Activated gamma-delta T cell treated with Interleukin-2 at 50 U/mL for 16 hours (primary cell): Measurements from ENCODE around the gene MTG1.
"Not testable (repeated sequence)": the region's sequence is repeated elsewhere in the genome, so short reads cannot be mapped to it uniquely, and the experiment has no call there.

Experiments
- DNase-seq: peaks from one replicate; pipeline ENCODE4 v3.0.0-alpha.2; 2020

The MTG1 gene

DNA sequence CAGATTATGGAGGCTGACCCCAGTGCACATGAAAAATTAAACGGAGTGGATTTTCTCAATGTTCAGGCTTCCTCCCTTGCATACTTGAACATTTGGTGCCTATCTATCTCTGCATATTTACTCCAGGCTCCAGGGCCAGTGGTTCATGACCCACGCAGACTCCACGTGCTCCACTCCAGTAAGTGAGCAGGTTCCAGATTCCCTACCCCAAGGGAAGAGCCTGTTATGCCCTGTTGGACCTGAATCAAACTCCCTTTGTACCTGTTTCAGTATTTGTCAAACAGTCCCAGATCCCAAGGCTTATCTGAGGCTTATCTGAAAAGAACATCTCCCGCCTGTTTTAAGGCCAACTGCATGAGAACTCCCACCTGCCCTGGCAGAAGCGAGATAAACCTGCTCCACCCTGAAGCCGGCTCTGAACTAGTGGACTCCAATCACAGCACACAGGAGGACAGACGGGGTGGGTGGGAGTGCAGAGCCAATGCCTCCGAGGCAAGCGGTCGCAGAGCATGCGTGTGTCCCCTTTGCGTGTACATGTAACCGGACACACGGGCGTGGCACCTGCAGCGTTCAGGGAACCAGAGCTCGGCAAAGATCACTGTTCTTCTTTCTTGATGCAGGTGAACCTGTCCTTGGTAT, 33.9 kb upstream of the MTG1 start:
- no peak for DNase-seq

DNA sequence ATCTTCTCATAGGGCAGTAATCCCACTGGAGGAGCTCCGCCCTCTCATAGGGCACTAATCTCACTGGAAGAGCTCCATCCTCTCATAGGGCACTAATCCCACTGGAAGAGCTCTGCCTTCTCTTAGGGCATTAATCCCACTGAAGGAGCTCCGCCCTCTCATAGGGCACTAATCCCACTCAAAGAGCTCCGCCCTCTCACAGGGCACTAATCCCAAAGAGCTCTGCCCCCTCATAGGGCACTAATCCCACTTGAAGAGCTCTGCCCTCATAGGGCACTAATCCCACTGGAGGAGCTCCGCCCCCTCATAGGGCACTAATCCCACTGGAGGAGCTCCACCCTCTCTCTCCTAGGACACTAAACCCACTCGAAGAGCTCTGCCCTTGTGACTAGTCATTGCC, 32.7 kb upstream of the MTG1 start:
- DNase-seq: no peak

- no peak for DNase-seq
These were observed 32.0 kb upstream of the MTG1 start for GRCh38 chr10:133361773-133362441.

DNA sequence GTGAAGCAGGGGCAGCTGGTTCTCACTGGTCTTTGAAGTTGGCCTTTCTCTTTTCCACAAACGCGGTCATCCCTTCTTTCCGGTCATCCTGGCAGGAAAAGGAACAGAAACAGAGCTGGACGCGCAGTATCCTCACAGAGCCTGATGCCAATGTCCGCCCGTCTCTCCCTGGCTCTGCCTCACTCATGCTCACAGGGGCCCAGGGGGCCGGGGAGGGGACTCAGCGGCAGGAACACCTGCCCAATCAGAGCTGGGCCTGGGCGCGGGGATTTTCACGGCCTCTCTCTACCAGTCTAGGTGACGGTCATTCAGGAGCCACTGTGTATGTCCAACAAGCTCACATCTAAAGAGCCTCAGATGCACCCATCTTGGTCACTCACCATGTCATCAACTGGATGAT, 31.1 kb upstream of the MTG1 start:
- no peak for DNase-seq

- no peak for DNase-seq
These were observed 29.1 kb upstream of the MTG1 start for GRCh38 chr10:133364645-133365431.

DNA sequence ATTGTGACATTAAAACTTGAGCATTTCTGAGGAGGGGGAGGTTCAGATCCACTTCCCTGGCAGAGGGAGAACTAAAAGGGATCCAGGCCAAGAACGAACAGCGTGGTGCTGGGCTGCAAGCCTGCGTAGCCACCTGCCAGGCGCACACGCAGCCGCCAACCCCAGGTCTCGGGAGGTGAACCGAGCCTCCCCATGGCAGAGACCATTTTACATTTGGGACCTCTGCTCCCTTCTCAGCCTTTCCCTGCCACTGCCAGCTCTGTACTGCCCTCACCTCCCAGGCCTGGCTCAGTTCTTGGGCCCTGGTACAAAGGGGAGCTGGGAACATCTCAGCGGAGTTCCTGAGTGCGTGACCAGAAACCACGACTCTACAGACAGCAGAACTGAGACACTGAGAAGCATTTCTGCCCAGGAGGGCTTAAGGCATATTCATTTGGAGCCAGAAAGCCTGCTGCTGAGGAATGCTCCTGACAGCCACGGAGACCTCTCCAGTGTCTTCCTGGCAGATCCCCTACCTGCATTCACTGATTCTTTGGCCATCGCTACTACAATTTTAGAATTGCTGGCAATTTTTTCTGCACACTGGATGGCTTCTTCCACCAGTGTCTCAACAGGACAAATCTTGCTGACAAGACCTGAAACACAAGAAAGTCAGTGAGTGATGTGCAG, 28.4 kb upstream of the MTG1 start:
- DNase-seq: no peak

- DNase-seq: no peak
These were observed 27.9 kb upstream of the MTG1 start for GRCh38 chr10:133366130-133366478.

- no peak for DNase-seq
These were observed 27.2 kb upstream of the MTG1 start for GRCh38 chr10:133366751-133367150.

DNA sequence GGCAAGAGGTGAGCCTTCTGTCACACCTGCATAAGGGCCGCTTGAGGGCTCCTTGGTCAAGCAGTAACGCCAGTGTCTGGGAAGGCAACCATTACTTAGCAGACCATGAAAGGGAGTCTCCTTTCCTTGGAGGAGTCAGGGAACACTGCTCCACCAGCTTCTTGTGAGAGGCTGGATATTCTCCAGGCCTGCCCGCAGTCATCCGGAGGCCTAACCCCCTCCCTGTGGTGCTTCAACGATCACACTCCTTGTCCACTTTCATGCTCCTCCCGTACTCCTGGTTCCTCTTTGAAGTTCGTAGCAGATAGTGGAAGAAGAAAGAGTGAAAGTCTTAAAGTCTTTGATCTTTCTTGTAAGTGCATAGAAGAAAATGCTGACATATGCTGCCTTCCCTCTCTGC, 26.5 kb upstream of the MTG1 start:
- DNase-seq: not testable (repeated sequence)

- no peak for DNase-seq
These were observed 25.8 kb upstream of the MTG1 start for GRCh38 chr10:133368153-133368552.

DNA sequence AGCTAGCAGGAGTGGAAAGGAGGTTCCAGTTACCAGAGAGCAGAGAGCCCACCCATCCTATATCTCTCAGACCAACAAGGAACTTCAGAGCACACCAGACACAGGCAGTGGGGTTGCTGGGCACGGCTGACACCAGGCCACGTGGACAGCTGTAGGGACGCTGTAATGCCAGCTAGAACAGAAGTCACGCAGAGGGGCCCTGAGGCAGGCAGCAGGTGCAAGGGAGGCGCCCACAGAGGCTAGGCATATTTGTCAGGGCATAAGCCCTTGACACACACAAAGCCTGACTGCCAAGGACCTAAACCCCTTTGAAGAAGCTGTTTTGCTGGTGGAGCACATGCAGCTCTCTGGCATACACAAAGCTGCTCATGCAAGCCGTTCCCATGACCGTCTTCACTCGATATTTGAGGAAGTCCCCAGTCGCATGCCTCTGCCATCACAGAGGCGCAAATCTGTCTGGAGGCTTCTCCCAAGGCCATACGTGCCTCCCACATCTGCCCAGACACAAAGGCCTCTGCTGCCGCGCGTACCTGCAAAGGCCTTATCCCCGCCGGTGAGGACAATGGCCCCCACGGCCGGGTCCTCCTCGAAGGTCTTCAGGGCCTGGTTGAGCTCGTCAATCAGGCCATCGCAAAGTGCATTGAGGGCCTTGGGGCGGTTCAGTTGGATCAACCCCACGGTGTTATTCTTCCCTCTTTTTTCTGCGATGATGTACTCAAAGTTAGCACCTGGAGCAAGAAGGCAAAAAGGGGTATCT, 23.7 kb upstream of the MTG1 start:
- DNase-seq: no peak

DNA sequence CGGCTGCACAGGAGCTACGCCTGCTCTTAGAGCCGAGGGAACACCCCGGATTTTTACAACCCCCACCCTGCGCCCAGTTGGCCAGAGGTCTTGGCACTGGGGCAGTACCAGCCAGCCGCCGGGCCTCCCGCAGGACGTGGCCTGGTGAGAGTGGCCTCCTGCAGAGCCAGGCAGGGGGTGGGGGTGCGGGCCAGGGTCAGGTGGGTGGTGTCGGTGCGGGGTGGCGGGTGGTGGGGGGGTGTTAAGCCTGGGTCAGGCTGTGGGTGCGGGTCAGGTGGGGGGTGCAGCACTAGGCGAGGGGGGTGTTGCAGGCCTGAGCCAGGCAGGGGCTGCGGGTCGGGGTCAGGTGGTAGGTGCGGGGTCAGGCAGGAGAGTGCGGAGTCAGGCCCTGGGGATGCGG, 21.4 kb upstream of the MTG1 start:
- no peak for DNase-seq

- peak; percentile 92 for DNase-seq
These were observed 20.5 kb upstream of the MTG1 start, which contains the start of gene ECHS1 for GRCh38 chr10:133373174-133374090. TSS of gene ECHS1 (minus strand) at chr10:133373354. CDS start at chr10:133373333, 21 bp downstream.

- no peak for DNase-seq
These were observed 18.4 kb upstream of the MTG1 start for GRCh38 chr10:133375357-133376115.

- not testable (repeated sequence) for DNase-seq
These were observed 17.8 kb upstream of the MTG1 start for GRCh38 chr10:133376183-133376582.

- DNase-seq: no peak
These were observed 16.7 kb upstream of the MTG1 start for GRCh38 chr10:133377025-133377817.

DNA sequence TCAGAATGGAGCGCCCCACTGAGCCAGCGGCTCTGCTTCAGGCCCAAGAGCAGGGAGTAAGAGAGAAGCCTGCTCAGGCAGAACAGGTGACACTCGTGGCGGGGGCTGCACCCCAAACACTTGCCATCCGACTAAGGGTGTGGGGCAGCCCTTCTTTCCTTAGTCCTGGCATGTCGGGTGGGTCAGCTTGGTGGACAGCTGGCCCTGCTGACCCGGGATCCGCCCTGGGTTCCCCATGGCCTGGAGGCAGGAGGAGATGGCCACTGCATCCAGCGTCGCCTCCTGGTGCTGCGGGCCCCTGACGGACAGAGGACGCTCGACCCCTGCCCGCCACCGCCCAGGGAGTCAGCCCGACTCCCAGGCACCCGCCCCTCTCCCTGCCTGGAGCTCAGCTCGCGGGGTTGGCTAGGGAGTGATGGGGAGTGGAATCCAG, 16.1 kb upstream of the MTG1 start:
- no peak for DNase-seq

GRCh38 chr10:133378251-133379096, 15.5 kb upstream of the MTG1 start:
- DNase-seq: peak; percentile 43
